ENCODE results near the gene NEURL3. TPM values are rescaled to one million over a fixed set of nuclear protein-coding genes. Genes with fewer than 3 reads are reported as not detected.

NEURL3 gene
- total RNA-seq, 4 donors from 2014 or later: not detected

- H3K27me3 ChIP-seq: peaks cover 0 to 92% (median 0%) of the 10 kb centered on the region in 4 donors
- H3K27ac ChIP-seq: peak overlapping the region in 3 of 4 donors; percentile 92 to 96 (median 93)
- WGBS, 2 donors: 77 to 80% methylated on average over 4 to 6 of the region's 6 CpGs
- TF ChIP-seq POLR2A (IDR thresholded peaks at IDR 0.05): no peak
- TF ChIP-seq, protein P1, sequence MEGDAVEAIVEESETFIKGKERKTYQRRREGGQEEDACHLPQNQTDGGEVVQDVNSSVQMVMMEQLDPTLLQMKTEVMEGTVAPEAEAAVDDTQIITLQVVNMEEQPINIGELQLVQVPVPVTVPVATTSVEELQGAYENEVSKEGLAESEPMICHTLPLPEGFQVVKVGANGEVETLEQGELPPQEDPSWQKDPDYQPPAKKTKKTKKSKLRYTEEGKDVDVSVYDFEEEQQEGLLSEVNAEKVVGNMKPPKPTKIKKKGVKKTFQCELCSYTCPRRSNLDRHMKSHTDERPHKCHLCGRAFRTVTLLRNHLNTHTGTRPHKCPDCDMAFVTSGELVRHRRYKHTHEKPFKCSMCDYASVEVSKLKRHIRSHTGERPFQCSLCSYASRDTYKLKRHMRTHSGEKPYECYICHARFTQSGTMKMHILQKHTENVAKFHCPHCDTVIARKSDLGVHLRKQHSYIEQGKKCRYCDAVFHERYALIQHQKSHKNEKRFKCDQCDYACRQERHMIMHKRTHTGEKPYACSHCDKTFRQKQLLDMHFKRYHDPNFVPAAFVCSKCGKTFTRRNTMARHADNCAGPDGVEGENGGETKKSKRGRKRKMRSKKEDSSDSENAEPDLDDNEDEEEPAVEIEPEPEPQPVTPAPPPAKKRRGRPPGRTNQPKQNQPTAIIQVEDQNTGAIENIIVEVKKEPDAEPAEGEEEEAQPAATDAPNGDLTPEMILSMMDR (IDR thresholded peaks at IDR 0.05): no peak
- no peak overlapping the region for H3K4me3 ChIP-seq
- H3K4me1 ChIP-seq: peaks cover 46 to 91% (median 76%) of the 10 kb centered on the region in 3 donors
- no peaks in the 10 kb centered on the region for H3K9me3 ChIP-seq
- intact Hi-C loops (cut with DNase I): loop anchor here (10.0 kb wide), 1 partner anchor 235 kb away; the partner anchor contains the start of gene CNNM4
- H3K36me3 ChIP-seq: no peaks in the 10 kb centered on the region
- no peak for DNase-seq
Observed at GRCh38 chr2:96530144-96530430, 24.9 kb upstream of the NEURL3 start.

GRCh38 chr2:96529376-96530143, 24.4 kb upstream of the NEURL3 start:
- Histone ChIP-seq H3K27ac (peak overlapping the region; percentile 69 to 96 (median 92)), H3K36me3 (no peaks in the 10 kb centered on the region), H3K4me3 (no peak overlapping the region), H3K9me3 (no peaks in the 10 kb centered on the region), H3K27me3 (peaks cover 0 to 94% (median 0%) of the 10 kb centered on the region in 4 donors), H3K4me1 (peaks cover 41 to 90% (median 70%) of the 10 kb centered on the region in 3 donors)
- TF ChIP-seq, protein P1 (IDR thresholded peaks at IDR 0.05): no peak
- TF ChIP-seq POLR2A (IDR thresholded peaks at IDR 0.05): no peak
- DNase-seq: no peak
- 89 to 100% methylated on average over 3 of the region's 9 CpGs for WGBS, 2 donors
- intact Hi-C loops (cut with DNase I): loop anchor here (10.0 kb wide), 1 partner anchor 235 kb away; the partner anchor contains the start of gene CNNM4

DNA sequence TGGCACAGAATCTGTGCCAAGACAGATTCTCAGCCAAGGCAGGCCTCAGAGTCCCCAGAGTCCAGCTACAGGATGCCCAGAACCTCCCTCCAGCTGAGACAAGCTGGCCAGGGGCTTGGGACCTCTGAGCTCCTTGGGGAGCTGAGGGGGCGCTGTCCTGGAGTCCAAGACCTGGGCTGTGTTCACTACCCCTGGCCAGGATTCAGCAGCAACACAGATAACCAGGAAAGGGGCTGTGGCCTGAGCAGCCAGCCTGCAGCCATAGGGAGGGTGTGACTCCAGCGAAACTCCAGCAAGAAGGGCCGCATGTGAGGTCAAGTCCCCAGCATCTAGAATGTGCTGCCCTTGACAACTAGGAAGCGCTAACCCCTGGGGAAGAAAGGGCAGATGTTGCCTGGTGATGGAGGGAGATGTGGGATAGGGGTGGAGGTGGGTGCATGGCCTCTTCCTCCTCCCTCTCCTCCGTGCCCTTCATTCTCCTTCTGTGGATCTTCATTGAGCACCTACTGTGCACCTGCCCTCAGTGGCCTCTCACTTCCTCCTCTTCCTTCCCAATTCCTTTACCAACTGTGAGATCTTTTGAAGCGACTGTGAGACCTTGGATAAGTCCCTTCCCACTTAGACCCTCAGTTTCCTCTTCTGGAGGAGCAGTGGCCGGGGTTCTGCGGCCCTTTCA, 23.7 kb upstream of the NEURL3 start:
- TF ChIP-seq, protein P1 (IDR thresholded peaks at IDR 0.05): no peak
- TF ChIP-seq POLR2A (IDR thresholded peaks at IDR 0.05): no peak
- Histone ChIP-seq H3K27ac (peak overlapping the region; percentile 69 to 96 (median 92)), H3K36me3 (no peaks in the 10 kb centered on the region), H3K27me3 (peaks cover 0 to 94% (median 0%) of the 10 kb centered on the region in 4 donors), H3K9me3 (no peaks in the 10 kb centered on the region), H3K4me1 (peaks cover 34 to 88% (median 64%) of the 10 kb centered on the region in 3 donors), H3K4me3 (peak overlapping the region in 1 of 4 donors; percentile 77)
- intact Hi-C loops (cut with DNase I): no loop called here
- DNase-seq: no peak
- 83 to 91% methylated on average over 5 to 7 of the region's 8 CpGs for WGBS, 2 donors

DNA sequence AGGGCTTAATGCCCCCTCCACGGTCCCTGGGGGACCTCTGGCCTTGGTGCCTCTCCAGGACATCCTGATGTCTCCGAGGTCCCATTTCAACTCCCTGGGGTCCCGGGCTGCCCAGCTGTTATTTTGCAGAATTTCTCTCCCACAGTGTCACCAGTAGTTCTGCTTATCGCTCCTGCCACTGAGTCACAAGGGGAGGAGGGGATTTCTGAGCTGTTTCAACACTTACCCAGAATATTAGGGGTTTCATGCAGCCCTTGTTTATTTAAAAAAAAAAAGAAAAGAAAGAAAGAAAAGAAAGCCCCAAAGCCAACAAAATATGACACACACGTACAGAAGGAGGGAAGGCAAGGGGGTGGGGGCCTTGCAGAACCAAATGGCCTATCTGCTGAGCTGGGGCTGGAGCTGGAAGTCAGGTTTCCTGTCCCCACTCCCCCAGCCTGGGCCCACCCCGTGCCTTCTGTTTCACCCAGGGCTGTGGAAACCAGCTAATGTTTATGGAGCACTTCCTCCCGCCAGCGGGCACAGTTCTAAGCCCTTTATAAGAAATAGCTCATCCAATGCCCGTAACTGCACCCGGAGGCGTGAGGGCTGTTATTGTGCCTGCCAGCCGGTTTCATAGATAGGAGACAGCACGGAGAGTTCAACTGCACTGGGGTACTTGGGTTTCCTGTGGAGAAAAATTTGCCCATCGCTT, 23.0 kb upstream of the NEURL3 start:
- Histone ChIP-seq H3K36me3 (no peaks in the 10 kb centered on the region), H3K4me3 (peak overlapping the region; percentile 36 to 77 (median 60)), H3K9me3 (no peaks in the 10 kb centered on the region), H3K27me3 (peaks cover 0 to 96% (median 0%) of the 10 kb centered on the region in 4 donors), H3K4me1 (peaks cover 28 to 85% (median 59%) of the 10 kb centered on the region in 3 donors), H3K27ac (peak overlapping the region; percentile 69 to 96 (median 92))
- DNase-seq: no peak
- WGBS, 2 donors: 24 to 33% methylated on average over 6 to 8 of the region's 14 CpGs
- TF ChIP-seq, protein P1 (IDR thresholded peaks at IDR 0.05): no peak
- no peak for TF ChIP-seq POLR2A (IDR thresholded peaks at IDR 0.05)
- intact Hi-C loops (cut with DNase I): no loop called here

All from esophagus squamous epithelium (tissue), 5 donors.